HEK293 (cell line): ENCODE results near the gene RGS19.

Experiments
- EGR2 ChIP-seq: fragments of 450-650 bp; formaldehyde crosslinking; IDR thresholded peaks from 2 replicates; pipeline ENCODE4 v1.5.1; 2016; ENCODE audit warnings: low read depth, missing biosample characterization, missing genetic modification characterization
- OVOL3 ChIP-seq: fragments of 450-650 bp; formaldehyde crosslinking; IDR thresholded peaks from 2 replicates; pipeline ENCODE4 v1.5.1; 2016; ENCODE audit warnings: missing biosample characterization, missing genetic modification characterization
- SETDB1 ChIP-seq: IDR thresholded peaks from one replicate; pipeline ENCODE4 v1.6.1; 2017; ENCODE audit warnings: mild to moderate bottlenecking, low read length, moderate library complexity, mixed read lengths; ENCODE audit not compliant: insufficient read length
- ZBTB8A ChIP-seq: fragments of 450-650 bp; formaldehyde crosslinking; IDR thresholded peaks from 2 replicates; pipeline ENCODE4 v1.5.1; 2016; ENCODE audit warnings: missing biosample characterization, missing genetic modification characterization
- ZNF121 ChIP-seq: fragments of 450-650 bp; formaldehyde crosslinking; IDR thresholded peaks from 2 replicates; pipeline ENCODE4 v1.5.1; 2016; ENCODE audit warnings: missing biosample characterization, missing genetic modification characterization
- TF ChIP-seq, protein P1 (sequence below): fragments of 450-650 bp; formaldehyde crosslinking; IDR thresholded peaks from 2 replicates; pipeline ENCODE4 v1.5.1; 2016; ENCODE audit warnings: missing biosample characterization, missing genetic modification characterization

DNA sequence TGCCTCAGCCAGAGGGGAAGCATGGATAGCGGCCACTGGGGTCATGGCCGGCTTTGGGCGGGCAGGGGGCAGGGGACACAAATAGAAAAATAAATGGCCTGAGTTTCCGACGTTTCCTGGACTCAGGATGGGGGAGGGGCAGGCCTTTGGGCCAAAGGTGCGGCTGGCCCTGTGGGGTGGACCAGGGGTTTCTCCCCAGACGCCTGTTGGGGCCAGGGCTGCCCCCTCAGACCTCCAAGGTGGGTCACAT lies 22.8 kb downstream of the RGS19 start:
- TF ChIP-seq, protein P1, sequence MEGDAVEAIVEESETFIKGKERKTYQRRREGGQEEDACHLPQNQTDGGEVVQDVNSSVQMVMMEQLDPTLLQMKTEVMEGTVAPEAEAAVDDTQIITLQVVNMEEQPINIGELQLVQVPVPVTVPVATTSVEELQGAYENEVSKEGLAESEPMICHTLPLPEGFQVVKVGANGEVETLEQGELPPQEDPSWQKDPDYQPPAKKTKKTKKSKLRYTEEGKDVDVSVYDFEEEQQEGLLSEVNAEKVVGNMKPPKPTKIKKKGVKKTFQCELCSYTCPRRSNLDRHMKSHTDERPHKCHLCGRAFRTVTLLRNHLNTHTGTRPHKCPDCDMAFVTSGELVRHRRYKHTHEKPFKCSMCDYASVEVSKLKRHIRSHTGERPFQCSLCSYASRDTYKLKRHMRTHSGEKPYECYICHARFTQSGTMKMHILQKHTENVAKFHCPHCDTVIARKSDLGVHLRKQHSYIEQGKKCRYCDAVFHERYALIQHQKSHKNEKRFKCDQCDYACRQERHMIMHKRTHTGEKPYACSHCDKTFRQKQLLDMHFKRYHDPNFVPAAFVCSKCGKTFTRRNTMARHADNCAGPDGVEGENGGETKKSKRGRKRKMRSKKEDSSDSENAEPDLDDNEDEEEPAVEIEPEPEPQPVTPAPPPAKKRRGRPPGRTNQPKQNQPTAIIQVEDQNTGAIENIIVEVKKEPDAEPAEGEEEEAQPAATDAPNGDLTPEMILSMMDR (tag by site-specific recombination), result no peak
- TF ChIP-seq SETDB1, result no peak
- TF ChIP-seq EGR2 (tag by site-specific recombination), result no peak
- TF ChIP-seq ZNF121, result no peak
- no peak for TF ChIP-seq OVOL3 (tag by site-specific recombination)
- no peak for TF ChIP-seq ZBTB8A (tag by site-specific recombination)
